Gastroesophageal sphincter (tissue), 3 donors: Measurements from ENCODE around the gene UGT3A2.

Experiments
- POLR2A ChIP-seq, 2 donors: fragments of 450-650 bp; IDR thresholded peaks; one replicate each; pipeline ENCODE4 v1.6.1; 2017; ENCODE audit warnings: antibody characterized with exemption in 2 of 2, mild to moderate bottlenecking in 2 of 2, moderate library complexity in 1 of 2
- POLR2AphosphoS5 ChIP-seq: sonication (generic); formaldehyde crosslinking; IDR thresholded peaks from one replicate; pipeline ENCODE4 v1.6.1; 2017; ENCODE audit warnings: antibody characterized with exemption
- TF ChIP-seq, protein P1 (sequence below), 4 experiments: fragments of 200-600 bp in 2 of 4; fragments of 450-650 bp in 2 of 4; sonication (generic) in 1 of 4; IDR thresholded peaks; one replicate each; pipeline ENCODE4 v1.5.1; 2017 to 2019; ENCODE audit warnings: antibody characterized with exemption in 4 of 4, mild to moderate bottlenecking in 2 of 4, moderate library complexity in 2 of 4

DNA sequence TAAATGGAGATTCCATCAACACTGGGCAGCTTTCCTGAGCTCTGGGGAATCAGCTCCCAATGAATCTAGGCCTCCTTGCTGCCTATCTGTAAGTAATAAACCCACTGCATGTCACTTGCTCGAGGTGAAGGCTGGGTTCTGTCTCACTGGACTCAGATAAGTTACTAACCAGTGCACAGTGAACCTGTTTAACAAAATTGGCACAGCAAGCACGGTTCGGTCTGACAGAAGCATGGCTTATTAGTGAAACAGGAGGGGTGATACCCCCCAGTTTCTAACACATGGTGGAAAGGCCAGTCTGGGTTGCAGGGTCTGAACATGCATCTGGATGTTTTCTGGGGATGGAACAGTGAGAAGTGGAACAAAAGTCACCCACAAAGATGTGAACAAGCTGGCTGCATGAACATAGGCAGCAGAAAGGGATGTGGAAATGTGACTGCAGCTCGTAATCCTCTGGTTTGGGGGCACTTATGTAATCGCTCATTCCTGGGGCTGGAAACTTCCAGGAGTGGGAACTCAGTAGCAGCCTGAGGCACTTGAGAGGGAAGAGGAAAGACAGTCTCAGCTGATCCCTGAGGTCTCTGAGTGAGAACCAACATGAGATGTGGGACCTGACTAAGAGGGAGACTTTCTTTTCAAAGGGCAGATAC is 37.7 kb downstream of the UGT3A2 start:
- TF ChIP-seq, protein P1, sequence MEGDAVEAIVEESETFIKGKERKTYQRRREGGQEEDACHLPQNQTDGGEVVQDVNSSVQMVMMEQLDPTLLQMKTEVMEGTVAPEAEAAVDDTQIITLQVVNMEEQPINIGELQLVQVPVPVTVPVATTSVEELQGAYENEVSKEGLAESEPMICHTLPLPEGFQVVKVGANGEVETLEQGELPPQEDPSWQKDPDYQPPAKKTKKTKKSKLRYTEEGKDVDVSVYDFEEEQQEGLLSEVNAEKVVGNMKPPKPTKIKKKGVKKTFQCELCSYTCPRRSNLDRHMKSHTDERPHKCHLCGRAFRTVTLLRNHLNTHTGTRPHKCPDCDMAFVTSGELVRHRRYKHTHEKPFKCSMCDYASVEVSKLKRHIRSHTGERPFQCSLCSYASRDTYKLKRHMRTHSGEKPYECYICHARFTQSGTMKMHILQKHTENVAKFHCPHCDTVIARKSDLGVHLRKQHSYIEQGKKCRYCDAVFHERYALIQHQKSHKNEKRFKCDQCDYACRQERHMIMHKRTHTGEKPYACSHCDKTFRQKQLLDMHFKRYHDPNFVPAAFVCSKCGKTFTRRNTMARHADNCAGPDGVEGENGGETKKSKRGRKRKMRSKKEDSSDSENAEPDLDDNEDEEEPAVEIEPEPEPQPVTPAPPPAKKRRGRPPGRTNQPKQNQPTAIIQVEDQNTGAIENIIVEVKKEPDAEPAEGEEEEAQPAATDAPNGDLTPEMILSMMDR (IDR thresholded peaks at IDR 0.05): no peak
- TF ChIP-seq POLR2AphosphoS5: no peak
- no peak for TF ChIP-seq POLR2A (IDR thresholded peaks at IDR 0.05)
